Activated CD4-positive, CD25-positive, alpha-beta regulatory T cell treated with anti-CD3 and anti-CD28 coated beads, Interleukin-2, amount 50 U/mL, for 24 hours (primary cell): Measurements from ENCODE around the gene BICRAL.
"Not testable (repeated sequence)": the region's sequence is repeated elsewhere in the genome, so short reads cannot be mapped to it uniquely, and the experiment has no call there.

Experiments
- ATAC-seq, 2 donors: fragments of 150-1000 bp; cut with Tn5 transposase; one replicate each; pipeline ENCODE4 v1.10.0; 2021; ENCODE audit warnings: mild to moderate bottlenecking in 1 of 2, moderate library complexity in 1 of 2

BICRAL gene

DNA sequence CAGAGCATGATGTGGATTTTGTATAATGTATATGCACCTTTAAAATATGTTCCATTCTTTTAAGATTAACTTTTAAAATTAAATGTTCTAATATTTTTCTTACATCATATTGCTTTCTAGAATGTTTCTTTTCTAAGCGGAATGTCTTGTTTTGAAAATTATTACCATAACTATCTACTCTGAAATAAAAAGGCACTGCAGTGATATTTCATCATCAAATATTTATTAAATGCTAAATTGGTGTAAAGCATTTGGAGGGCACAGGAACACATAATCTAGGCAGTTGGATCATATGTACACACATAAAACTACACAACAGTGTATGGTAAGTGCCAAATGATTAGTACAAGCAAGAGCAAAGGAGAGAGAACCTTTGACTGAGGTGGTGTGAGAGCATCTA lies 13.8 kb downstream of the BICRAL start:
- ATAC-seq, result no peak

DNA sequence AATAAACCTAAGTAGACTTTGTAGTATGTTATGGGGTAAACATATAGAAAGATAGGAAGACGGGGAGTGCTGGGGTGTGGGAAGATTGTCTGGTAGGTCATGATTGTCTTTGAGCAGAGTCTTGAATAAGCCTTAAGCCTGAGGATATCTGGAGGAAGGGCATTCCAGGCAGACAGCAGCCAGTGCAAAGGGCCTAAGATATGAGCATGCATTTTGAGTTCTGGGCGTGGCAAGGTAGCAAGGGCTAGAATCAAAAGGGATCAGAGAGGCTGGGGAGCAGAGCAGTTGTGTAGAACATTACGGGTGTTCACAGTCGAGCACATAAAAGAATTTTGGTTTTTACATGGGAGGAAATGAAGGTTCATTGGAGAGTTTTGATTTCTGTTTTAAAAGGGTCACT lies 14.3 kb downstream of the BICRAL start:
- ATAC-seq, result no peak

DNA sequence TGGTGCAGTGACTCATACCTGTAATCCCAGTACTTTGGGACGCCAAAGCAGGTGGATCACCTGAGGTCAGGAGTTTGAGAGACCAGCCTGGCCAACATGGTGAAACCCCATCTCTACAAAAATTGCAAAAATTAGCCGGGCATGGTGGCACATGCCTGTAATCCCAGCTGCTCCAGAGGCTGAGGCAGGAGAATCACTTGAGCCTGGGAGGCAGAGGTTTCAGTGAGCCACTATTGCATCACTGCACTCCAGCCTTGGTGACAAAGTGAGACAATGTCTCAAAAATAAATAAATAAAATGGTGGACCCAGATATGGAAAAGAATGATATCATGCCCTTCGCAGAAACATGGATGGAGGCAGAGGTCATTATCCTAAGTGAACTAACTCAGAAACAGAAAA lies 15.8 kb downstream of the BICRAL start:
- not testable (repeated sequence) for ATAC-seq

DNA sequence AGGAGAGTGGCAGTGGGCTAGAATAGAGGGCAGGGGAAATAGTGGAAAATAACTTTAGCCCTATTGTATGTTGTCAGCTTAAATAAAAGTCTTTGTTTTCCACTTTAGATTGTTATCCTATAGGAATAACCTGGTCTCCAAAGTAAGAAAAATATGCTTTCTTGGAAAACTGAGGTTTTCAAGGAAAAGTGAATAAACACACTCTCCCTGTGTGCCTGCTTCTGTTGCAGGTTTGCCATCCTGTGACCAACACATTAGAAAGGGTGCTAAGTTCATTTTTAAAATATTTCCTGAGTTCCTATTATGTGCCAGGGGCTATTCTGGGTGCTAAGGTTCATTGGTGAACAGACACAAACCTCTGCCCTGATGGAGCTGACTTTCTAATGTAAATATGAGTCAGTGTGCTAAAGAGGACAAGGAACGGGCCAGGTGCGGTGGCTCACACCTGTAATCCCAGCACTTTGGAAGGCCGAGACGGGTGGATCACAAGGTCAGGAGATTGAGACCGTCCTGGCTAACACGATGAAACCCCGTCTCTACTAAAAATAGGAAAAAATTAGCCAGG lies 23.5 kb downstream of the BICRAL start:
- no peak for ATAC-seq

DNA sequence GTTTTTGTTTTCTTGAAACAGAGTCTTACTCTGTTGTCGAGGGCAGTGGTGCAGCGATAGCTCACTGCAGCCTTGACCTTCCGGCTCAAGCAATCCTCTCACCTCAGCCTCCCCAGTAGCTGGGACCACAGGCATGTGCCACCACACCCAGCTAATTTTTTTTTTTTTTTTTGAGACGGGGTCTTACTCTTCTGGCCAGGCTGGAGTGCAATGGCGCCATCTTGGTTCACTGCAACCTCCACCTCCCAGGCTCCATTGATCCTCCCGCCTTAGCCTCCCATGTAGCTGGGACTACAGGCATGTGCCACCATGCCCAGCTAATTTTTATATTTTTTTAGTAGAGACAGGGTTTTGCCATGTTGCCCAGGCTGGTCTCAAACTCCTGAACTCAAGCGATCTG lies 24.5 kb downstream of the BICRAL start:
- ATAC-seq, result not testable (repeated sequence)

DNA sequence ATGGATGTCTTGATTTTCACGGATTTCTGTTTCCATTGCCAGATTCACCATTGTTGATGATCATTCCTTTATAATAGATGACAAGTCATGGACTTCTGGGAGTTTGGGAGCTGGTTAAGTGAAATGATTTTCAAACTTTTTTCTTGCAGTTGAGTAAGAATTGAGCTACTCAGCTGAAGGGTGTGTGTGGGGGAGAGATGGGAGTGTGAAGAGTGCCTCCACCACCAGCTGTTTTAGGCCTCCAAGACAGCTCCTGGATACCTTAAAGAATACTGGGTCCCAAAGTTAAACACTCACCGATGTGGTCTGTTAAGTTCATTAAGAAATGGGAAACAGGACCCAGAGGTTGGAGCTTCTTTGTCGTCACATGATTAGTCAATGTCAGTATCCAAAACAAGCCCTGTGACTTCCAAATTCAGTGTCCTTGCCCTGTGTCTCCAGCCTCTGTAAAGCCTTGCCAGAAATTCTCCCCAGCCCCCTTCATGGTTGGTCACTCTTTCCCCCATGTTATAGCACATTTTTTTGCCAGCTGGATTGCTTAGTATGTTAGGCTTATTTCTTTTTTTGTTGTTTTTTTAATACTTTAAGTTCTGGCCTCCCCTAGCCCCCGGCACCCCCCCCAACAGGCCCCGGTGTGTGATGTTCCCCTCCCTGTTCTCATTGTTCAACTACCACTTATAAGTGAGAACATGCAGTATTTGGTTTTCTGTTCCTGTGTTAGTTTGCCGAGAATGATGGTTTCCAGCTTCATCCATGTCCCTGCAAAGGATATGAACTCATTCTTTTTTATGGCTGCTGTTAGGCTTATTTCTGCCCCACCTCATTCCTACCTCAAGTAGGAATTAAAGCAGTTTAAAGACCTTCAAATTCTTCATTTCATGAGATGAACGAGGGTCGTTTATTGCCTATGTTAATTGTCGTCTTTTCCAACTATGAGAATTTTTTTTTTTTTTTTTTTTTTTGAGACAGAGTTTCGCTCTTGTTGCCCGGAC lies 26.9 kb downstream of the BICRAL start:
- ATAC-seq, result no peak

DNA sequence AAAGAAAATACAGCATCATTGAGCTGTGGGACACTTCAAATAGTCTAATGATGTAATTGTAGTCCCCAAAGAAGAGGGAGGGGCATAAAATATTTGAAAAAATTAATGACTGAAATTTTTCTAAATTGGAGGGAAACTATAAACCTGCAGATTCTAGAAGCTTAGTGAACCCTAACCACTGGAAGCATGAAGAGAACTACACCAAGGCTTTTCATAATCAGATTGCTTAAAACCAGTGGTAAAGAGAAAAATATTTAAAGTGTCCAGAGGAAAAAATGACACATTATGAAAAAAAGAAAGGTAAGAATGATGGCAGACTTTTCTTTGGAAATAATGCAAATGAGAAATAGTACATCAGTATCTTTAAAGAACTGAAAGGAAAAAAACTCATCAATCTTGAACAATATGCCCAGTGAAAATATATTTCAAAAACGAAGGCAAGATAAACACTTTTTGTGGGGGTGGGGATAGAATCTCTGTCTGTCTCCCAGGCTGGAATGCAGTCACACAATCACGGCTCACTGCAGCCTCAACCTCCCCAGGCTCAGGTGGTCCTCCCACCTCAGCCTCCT lies 31.3 kb downstream of the BICRAL start:
- ATAC-seq, result peak; percentile 38 to 53

DNA sequence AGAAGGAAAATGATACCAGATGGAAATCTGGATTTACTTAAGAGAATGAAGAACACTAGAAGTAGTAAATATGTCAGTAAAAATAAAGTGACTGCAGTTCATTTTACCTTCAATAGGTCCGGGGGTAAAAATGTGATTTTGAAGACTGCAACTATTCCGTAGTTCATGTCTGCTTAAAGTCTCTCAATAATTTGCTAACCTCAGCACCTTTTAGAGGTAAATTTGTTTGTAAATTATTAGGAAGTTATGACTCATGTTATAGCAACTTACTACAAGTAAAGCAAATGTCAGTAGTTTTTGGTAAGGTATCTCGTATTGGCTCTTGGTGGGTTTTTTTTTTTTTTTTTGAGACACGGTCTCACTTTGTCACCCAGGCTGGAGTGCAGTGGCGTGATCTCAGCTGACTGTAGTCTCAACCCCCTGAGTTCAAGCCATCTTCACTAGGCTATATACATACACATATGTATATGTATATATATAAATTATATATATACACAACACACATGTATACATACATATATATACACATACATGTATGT lies 32.1 kb downstream of the BICRAL start:
- peak; percentile 68 to 72 for ATAC-seq

DNA sequence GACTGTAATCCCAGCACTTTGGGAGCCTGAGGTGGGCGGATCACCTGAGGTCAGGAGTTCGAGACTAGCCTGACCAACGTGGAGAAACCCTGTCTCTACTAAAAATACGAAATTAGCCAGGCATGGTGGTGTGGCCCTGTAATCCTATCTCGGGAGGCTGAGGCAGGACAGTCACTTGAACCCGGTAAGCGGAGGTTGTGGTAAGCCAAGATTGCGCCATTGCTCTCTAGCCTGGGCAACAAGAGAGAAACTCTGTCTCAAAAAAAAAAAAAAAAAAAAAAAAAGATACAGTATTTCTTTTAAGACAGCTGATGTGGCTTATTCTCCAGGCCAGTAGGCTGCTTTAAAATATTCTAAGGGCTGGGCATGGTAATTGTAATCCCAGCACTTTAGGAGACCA lies 33.9 kb downstream of the BICRAL start:
- ATAC-seq, result not testable (repeated sequence)

DNA sequence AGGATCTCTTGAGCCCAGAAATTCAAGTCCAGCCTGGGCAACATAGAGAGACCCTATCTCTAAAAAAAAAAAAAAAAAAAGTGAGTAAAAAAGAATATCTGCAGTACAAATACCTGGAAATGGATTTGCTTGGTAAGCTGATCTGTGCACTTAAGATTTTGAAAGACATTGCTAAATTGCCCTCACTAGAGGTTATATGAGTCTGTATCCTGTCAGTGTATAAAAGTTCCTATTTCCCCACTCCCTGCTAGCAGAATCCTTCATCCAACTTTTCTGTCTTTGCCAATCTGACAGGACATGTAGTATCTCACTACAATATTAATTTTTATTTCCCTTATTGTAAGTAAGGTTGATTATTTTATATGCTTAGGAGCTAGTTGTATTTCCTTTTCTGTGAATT lies 36.1 kb downstream of the BICRAL start:
- ATAC-seq, result no peak

DNA sequence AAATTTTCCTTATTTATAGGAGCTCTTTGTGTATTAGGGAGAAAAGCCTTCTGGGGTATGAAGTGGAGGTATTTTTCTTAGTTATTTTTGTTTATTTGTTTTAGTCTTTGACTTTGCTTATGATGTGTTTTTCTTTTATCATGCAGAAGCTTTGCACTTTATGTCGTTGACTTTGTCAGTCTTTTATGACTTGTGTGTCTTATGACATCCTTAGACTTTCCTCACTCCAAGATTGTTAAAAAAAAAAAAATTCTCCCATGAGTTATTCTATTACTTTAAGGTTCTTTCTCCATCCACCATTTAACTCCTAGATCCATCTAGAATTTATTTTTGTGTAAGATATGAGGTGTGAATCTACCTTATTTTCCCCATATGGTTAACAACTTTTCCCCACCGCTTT lies 36.6 kb downstream of the BICRAL start:
- no peak for ATAC-seq

DNA sequence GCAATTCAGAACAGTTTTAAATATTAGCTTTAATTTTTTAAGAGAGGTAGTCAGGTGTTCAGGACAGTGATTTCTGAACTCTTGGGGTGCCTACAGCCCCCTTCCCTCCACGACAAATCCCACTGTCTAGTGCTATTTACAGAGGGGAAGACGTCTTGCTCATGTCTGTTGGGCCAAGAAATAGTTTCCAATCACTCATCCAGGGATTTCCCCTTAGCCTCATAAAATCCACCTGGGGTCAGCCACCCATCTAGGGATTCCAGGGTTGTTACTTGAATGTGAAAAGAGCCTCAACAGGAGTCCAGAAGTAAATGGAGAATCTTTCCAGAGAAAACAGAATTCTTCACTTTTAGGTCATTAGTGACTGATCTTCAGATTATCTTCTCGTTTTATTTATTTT lies 37.0 kb downstream of the BICRAL start:
- ATAC-seq, result no peak

DNA sequence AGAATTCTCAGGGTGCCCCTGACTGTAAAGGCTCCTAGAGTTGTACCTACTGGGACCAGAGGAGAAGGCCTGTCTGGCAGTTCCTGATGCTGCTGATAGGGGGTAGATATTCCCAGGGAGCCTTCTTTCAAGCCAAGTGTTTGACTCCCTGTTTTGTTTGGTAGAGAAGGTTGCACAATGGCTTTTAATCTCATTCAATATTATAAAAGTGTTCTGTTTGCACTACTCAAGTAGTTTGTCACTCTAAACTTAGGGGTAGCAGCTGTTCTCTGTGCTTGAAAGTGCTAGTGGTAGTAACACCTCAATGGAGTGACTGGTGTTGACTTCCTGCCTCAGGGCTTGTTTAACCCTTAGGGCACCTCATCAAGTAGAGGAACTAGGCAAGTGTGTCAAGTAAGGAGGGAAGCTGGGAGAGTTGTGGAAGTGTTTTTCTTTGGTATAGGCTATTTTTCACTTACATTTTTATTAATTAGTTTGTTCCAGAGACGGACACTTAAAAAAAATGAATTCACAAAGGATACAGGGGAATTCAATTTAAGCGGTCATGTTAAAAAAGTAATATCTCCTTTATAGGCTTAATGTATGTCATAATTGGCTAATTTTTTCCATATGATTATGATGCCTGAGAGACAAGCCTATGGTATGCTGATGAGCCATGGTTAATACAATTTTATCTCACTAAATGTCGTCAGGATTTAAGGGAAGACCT lies 38.1 kb downstream of the BICRAL start:
- peak; percentile 46 to 76 for ATAC-seq

DNA sequence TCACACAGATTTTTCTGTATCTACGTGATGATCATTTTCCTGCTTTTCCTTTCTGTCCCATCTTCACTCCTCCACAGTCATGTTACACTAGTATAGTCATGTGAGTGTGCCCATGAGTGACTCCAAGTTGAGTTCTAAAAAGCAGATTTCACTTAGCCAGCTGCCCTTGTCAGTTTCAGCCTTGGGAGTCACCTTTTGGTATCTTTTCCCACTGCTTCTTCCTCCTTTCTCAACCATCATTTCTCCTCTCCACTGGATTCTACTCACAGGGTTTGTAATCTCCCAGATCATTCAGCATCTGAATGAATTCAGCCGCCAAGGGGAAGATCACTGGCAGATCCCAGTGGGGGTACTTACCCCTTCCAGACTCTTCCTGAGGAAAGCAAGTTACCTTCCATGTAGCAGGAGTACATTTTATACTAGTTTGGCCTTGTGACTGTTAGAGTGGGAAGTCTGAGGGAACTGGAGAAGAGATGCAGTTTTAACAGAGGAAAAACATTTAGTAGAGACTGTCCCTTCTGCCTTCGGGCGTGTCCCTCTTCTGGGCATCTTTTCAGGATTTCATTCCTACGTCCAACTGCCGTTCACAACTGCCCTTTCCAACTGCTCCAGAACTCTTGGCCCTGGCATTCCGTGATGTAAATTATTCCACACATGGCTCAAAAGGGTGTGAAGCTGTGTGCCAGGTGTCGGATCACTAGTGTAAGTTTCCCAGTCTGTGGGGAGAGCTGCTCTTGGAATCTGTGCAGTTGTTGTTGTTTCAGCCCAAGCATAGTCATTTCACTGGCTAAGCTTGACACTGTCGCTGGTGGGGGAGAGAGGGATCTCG lies 38.9 kb downstream of the BICRAL start:
- no peak for ATAC-seq

DNA sequence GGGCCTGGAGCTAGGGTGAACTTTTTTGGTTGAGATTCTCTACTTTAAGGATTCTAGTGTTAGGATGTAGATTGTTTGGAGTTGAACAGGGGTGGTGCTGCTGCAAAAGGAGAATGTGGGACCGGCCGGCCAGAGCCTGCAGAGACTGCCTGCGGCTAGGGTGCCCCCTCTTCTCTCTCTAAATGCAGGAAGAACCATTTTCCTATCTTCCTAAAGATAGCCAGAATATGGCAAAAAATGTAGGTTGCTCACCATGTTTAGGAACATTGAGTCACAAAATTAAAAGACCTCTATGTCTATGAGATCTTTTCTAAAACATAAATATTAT lies 39.5 kb downstream of the BICRAL start:
- ATAC-seq, result no peak

DNA sequence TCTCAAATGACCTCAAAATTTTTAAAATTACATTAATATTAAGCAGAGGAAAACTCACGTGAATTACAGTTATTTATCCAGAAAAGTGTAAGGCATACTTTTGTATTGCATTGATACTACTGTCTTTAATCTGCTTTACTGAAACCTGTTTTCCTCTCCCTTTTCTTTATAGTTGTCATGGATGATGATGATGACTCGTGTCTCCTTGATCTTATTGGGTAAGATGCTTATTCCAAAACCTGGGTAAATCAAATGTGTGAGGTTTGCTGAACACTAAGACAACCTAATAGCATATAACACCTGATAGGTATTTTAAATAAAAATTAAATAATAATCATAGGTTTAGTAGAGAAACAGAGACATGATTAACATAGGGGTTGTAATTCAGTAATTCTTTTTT lies 40.0 kb downstream of the BICRAL start:
- ATAC-seq, result no peak

DNA sequence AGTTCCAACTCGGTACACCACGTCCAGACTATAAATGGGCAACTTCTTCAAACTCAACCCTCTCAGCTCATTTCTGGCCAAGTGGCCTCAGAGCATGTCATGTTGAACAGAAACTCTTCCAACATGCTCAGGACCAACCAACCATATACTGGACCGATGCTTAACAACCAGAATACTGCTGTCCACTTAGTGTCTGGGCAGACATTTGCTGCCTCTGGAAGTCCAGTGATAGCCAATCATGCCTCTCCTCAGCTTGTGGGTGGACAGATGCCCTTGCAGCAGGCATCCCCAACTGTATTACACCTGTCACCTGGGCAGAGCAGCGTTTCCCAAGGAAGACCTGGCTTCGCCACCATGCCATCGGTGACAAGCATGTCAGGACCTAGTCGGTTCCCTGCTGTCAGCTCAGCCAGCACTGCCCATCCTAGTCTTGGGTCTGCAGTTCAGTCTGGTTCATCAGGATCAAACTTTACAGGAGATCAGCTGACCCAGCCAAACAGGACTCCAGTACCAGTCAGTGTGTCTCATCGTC lies 47.8 kb downstream of the BICRAL start:
- no peak for ATAC-seq

DNA sequence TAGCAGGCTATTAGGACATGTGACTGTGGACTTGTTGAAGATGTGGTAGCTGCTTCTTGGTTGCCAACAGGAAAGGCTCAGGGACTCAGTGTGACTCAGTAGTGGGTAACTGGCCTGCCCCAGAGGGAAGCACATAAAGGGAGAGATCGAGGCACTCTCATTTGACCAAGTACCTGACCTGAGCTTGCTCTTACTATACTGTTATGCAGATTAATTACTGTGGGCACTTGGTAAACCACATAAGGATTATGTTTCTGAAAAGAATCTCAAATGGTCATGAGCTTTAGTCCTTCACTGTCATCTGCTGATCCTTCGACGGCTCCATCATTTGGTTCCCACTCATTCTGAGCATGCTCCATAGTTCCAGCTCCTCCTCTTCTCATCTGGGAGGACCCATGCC lies 49.4 kb downstream of the BICRAL start:
- no peak for ATAC-seq

DNA sequence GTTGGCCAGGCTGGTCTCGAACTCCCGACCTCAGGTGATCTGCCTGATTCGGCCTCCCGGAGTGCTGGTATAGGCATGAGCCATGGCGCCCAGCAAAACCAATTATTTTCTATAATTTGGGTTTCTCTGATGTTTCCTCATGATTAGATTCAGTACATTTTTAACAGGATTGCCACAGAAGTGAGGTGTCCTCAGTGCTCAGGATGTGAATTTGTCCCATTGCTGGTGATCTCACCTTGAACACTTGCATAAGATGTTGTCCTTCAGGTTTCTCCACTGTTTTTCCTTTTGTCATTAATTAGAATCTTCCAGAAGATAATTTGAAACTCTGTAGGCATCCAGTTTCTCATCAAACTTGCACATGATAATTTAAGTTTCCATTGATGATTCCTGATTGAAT lies 52.2 kb downstream of the BICRAL start:
- no peak for ATAC-seq

DNA sequence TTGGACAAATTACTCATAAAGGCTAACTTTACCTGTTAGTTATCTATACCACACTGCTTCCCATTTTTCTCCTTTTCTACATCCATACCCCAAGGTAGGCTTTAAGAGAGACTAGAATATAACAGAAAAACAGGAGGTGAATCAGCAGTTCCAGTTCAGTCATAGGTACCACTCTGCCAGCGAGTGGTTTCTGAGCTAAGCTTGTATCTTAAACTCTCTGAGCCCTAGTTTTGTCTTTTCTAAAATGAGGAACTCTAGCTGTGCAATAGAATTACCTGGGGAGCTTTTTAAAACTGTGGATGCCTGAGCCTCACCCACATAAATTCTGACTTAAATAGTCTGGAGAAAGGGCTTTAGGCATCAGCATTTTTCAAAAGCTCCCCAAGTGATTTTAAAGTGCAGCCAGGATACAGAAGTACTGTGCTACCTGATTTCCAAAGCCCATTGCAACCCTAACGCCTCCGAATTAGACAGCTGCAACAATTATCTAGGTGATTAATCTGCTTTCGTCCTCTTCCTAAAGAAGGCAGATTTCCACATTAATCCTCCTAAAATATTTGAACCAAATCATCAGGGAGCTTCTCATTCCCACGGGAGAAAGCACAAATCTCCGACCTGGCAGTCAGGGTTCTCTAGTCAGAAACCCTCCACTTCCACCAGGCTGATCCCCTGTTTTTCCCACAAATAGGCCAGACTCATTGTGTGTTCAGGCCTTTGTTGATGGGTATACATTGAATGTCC lies 60.2 kb downstream of the BICRAL start:
- no peak for ATAC-seq

DNA sequence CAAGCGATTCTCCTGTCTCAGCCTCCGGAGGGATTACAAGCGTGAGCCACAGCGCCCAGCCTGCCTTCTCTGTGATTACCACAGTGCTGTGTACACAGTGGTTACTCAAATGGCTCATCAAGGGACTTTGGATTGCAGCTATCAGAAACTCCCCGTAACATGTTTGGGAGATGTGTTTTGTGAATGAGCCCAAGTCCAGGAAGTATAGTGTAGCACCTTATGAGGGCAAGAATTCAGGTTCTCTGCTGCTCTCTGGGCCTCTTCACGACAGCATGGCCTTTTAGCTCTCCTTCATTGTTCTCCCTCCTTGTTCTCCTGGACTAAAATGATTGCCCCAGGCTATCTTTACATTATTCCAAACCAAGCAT lies 63.5 kb downstream of the BICRAL start:
- ATAC-seq, result no peak
